Cardiac muscle cell (in vitro differentiated cells and primary cell): ENCODE results near the gene ERFL. TPM values are rescaled to one million over a fixed set of nuclear protein-coding genes. Genes with fewer than 3 reads are reported as not detected.

Experiments
- DNase-seq, 2 donors: peaks; one replicate each; pipeline versions ENCODE4 v3.0.0 to v3.0.0-alpha.2; 2010 to 2017; ENCODE audit warnings: low read depth in 1 of 2, low spot score in 1 of 2
- H3K27ac ChIP-seq: fragments of 200-600 bp; sonication (generic); 2 replicates; pipeline ENCODE4 v1.5.1; 2016
- H3K27me3 ChIP-seq: fragments of 200-600 bp; sonication (generic); 2 replicates; pipeline ENCODE4 v1.6.0; 2016; ENCODE audit warnings: control low read depth
- H3K36me3 ChIP-seq: fragments of 200-600 bp; sonication (generic); 2 replicates; pipeline ENCODE4 v1.5.1; 2016; ENCODE audit warnings: control low read depth
- H3K4me1 ChIP-seq: fragments of 200-600 bp; sonication (generic); 2 replicates; pipeline ENCODE4 v1.8.1; 2017; ENCODE audit warnings: low read depth, mild to moderate bottlenecking, mixed run types
- H3K4me3 ChIP-seq: fragments of 200-600 bp; sonication (generic); 2 replicates; pipeline ENCODE4 v1.5.1; 2016; ENCODE audit warnings: mild to moderate bottlenecking
- H3K9me3 ChIP-seq: fragments of 200-600 bp; sonication (generic); 2 replicates; pipeline ENCODE4 v1.5.1; 2017; ENCODE audit warnings: low read depth, mild to moderate bottlenecking, control low read depth
- CTCF ChIP-seq: IDR thresholded peaks from 2 replicates; pipeline ENCODE4 v1.5.1; 2012; ENCODE audit warnings: low read depth, mild to moderate bottlenecking, low read length
- polyA plus RNA-seq: library from polyadenylated mRNA; unstranded; fragments of >200 nt; fragmentation: Nextera tagmentation; extraction: Ambion mirVana; gene quantifications from 2 replicates; pipeline ENCODE4 v1.2.1, GENCODE V29; 2016
- total RNA-seq: library from RNA; depleted of rRNA; stranded (reverse); fragments of >200 nt; gene quantifications from 2 replicates; pipeline ENCODE4 v1.2.3, GENCODE V29; 2016

The ERFL gene
- total and polyA plus RNA-seq, 2 experiments from 2014 or later = 0.06 to 1.0 TPM

- Histone ChIP-seq H3K9me3 (no peaks in the 10 kb centered on the region), H3K27me3 (no peaks in the 10 kb centered on the region), H3K4me1 (peaks cover 10% of the 10 kb centered on the region), H3K36me3 (peaks cover 60% of the 10 kb centered on the region), H3K4me3 (no peak overlapping the region), H3K27ac (no peak overlapping the region)
- no peak for DNase-seq
- TF ChIP-seq CTCF = no peak
These were observed 63.9 kb downstream of the ERFL start for GRCh38 chr19:41864374-41864773.

GRCh38 chr19:41863209-41863931 lies 64.9 kb downstream of the ERFL start:
- peaks cover 10% of the 10 kb centered on the region for H3K4me1 ChIP-seq
- no peaks in the 10 kb centered on the region for H3K27me3 ChIP-seq
- no peaks in the 10 kb centered on the region for H3K9me3 ChIP-seq
- H3K4me3 ChIP-seq = no peak overlapping the region
- no peak overlapping the region for H3K27ac ChIP-seq
- H3K36me3 ChIP-seq = peaks cover 55% of the 10 kb centered on the region
- no peak for TF ChIP-seq CTCF
- DNase-seq = no peak

- no peak for TF ChIP-seq CTCF
- DNase-seq = no peak
- H3K27me3 ChIP-seq = no peaks in the 10 kb centered on the region
- H3K27ac ChIP-seq = no peak overlapping the region
- no peak overlapping the region for H3K4me3 ChIP-seq
- H3K4me1 ChIP-seq = peaks cover 10% of the 10 kb centered on the region
- H3K9me3 ChIP-seq = no peaks in the 10 kb centered on the region
- H3K36me3 ChIP-seq = peaks cover 49% of the 10 kb centered on the region
These were observed 65.7 kb downstream of the ERFL start for GRCh38 chr19:41862445-41862986.

GRCh38 chr19:41861846-41862245 lies 66.4 kb downstream of the ERFL start:
- TF ChIP-seq CTCF = no peak
- no peaks in the 10 kb centered on the region for H3K27me3 ChIP-seq
- peaks cover 49% of the 10 kb centered on the region for H3K36me3 ChIP-seq
- no peaks in the 10 kb centered on the region for H3K9me3 ChIP-seq
- no peak for DNase-seq
- peaks cover 10% of the 10 kb centered on the region for H3K4me1 ChIP-seq
- H3K27ac ChIP-seq = no peak overlapping the region
- no peak overlapping the region for H3K4me3 ChIP-seq

GRCh38 chr19:41861116-41861768 lies 67.0 kb downstream of the ERFL start:
- Histone ChIP-seq H3K4me3 (peak overlapping the region; percentile 76), H3K27me3 (peaks cover 2% of the 10 kb centered on the region), H3K27ac (peak overlapping the region; percentile 91), H3K4me1 (peaks cover 10% of the 10 kb centered on the region), H3K9me3 (no peaks in the 10 kb centered on the region), H3K36me3 (peaks cover 45% of the 10 kb centered on the region)
- no peak for TF ChIP-seq CTCF
- no peak for DNase-seq
